ENCODE data around the gene SHISA7.
A peak's percentile ranks its signal among the peaks of the same experiment; 100 is the strongest.

Gene SHISA7

DNA sequence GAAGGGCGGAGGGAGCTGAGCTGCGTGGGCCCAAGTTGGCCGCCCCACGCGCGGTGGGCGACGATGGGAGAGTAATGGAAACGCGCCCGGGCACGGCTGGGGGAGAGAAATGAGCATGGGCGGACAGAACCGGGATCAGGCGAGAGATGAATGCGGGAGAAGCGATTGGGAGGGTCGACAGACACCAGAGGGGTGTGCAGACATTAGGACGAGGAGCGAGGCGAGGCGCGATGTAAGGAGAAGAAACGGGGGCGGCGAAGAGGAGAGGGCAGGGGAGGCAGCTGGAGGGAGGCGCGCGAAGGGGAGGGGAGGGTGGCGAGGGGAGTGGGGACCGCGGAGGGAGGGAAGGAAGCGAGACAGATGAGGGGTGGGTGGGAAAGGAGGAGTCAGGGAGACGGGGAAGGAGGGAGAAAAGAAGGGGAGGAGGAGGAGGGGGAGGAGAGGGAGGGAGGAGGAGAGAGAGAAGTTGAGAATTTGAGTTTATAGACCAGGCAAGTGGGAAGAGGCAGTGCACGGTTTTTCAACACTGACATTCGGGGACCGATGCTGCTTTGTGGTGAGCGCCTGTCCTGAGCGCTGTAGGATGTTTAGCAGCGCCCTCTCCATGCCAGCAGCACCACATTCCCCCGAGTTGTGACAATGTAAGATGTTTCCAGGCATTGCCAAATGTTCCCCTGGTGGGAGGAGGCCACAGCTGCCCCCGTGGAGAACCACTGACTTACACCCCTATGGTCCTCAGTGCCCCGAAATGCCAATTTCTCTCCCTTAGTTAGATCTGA is at the start of gene SHISA7:
Gene SHISA7, minus strand, starts transcription at position 256 of the 779 bp plus-strand sequence. CDS start 437 bp downstream, outside the sequence.
- TF ChIP-seq SNAI2 (CRISPR knock-in tag; IDR thresholded peaks at IDR 0.05) (no peak), ISL1 (CRISPR knock-in tag; IDR thresholded peaks at IDR 0.05) (no peak)
- ATAC-seq: peak; percentile 24; the same call in 1 of the 3 replicates

- TF ChIP-seq GLIS3 (CRISPR knock-in tag; IDR thresholded peaks at IDR 0.05) (no peak), CSDC2 (CRISPR knock-in tag; IDR thresholded peaks at IDR 0.05) (no peak), OSR1 (CRISPR knock-in tag; IDR thresholded peaks at IDR 0.05) (no peak), SNAI2 (CRISPR knock-in tag; IDR thresholded peaks at IDR 0.05) (no peak), TSHZ2 (CRISPR knock-in tag; IDR thresholded peaks at IDR 0.05) (no peak), CSRNP3 (CRISPR knock-in tag; IDR thresholded peaks at IDR 0.05) (no peak), TCF4 (CRISPR knock-in tag; IDR thresholded peaks at IDR 0.05; ENCODE audit: borderline replicate concordance) (no peak), ARNTL (CRISPR knock-in tag; IDR thresholded peaks at IDR 0.05; ENCODE audit: borderline replicate concordance, low read depth) (no peak), ISL1 (CRISPR knock-in tag; IDR thresholded peaks at IDR 0.05) (no peak), RARB (CRISPR knock-in tag; IDR thresholded peaks at IDR 0.05) (no peak), ZNF565 (CRISPR knock-in tag; conservative IDR thresholded peaks at IDR 0.05; ENCODE audit: low read depth) (no peak), ESRRG (CRISPR knock-in tag; IDR thresholded peaks at IDR 0.05) (no peak), BACH2 (CRISPR knock-in tag; IDR thresholded peaks at IDR 0.05; ENCODE audit: borderline replicate concordance) (no peak)
- TF ChIP-seq, protein P1, sequence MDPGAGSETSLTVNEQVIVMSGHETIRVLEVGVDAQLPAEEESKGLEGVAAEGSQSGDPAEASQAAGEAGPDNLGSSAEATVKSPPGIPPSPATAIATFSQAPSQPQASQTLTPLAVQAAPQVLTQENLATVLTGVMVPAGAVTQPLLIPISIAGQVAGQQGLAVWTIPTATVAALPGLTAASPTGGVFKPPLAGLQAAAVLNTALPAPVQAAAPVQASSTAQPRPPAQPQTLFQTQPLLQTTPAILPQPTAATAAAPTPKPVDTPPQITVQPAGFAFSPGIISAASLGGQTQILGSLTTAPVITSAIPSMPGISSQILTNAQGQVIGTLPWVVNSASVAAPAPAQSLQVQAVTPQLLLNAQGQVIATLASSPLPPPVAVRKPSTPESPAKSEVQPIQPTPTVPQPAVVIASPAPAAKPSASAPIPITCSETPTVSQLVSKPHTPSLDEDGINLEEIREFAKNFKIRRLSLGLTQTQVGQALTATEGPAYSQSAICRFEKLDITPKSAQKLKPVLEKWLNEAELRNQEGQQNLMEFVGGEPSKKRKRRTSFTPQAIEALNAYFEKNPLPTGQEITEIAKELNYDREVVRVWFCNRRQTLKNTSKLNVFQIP (CRISPR knock-in tag; IDR thresholded peaks at IDR 0.05; ENCODE audit: borderline replicate concordance, low read depth): no peak
- TF ChIP-seq, protein P2, sequence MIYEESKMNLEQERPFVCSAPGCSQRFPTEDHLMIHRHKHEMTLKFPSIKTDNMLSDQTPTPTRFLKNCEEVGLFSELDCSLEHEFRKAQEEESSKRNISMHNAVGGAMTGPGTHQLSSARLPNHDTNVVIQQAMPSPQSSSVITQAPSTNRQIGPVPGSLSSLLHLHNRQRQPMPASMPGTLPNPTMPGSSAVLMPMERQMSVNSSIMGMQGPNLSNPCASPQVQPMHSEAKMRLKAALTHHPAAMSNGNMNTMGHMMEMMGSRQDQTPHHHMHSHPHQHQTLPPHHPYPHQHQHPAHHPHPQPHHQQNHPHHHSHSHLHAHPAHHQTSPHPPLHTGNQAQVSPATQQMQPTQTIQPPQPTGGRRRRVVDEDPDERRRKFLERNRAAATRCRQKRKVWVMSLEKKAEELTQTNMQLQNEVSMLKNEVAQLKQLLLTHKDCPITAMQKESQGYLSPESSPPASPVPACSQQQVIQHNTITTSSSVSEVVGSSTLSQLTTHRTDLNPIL (CRISPR knock-in tag; IDR thresholded peaks at IDR 0.05; ENCODE audit: low read depth): no peak
- TF ChIP-seq, protein P3, sequence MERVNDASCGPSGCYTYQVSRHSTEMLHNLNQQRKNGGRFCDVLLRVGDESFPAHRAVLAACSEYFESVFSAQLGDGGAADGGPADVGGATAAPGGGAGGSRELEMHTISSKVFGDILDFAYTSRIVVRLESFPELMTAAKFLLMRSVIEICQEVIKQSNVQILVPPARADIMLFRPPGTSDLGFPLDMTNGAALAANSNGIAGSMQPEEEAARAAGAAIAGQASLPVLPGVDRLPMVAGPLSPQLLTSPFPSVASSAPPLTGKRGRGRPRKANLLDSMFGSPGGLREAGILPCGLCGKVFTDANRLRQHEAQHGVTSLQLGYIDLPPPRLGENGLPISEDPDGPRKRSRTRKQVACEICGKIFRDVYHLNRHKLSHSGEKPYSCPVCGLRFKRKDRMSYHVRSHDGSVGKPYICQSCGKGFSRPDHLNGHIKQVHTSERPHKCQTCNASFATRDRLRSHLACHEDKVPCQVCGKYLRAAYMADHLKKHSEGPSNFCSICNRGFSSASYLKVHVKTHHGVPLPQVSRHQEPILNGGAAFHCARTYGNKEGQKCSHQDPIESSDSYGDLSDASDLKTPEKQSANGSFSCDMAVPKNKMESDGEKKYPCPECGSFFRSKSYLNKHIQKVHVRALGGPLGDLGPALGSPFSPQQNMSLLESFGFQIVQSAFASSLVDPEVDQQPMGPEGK (CRISPR knock-in tag; IDR thresholded peaks at IDR 0.05; ENCODE audit: borderline replicate concordance): no peak
- ATAC-seq: no peak
Observed at GRCh38 chr19:55492362-55492944, 49.4 kb upstream of the SHISA7 start.

DNA sequence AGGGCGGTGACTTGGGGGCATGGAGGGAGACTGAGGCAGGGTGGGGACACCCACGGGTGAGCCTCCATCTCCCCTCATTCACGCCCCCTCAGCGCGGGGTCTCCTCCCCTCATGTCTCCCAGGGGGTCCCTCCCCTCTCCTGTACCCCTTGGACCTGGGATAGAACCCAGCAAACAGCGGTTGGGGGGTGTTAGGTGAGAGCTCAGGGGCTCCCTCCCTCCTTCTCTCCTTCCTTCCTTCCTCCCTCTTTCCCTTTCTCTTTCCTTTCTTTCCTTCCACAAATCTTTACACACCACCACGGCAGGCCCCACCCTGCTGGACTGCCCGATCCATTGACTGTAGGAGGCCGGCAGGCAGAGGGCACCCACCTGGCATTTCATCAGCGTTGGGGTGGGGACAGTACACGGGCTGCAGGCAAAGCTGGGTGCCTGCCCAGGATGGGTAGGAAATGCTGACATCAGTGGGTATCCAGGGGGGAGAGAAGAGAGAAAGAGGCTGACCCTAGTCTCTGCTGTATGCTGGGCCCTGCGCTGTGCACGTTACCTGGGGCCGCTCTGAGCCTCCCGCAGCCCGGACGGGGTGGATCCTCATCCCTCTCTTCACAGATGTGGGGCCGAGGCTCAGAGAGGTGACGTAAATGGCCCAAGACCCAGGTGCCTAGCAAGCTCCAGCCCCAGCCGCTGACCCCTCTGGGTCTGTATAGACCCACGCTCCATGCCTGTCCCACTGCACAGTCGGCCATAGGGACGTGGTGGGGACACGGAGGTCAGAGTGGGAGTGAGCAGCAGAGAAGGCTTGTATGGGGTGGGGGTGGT is 48.7 kb upstream of the SHISA7 start:
- no peak for TF ChIP-seq CSDC2 (CRISPR knock-in tag; IDR thresholded peaks at IDR 0.05)
- no peak for ATAC-seq
